ENCODE measurements around the gene AGBL4. TPM values are rescaled to one million over a fixed set of nuclear protein-coding genes. Genes with fewer than 3 reads are reported as not detected.

AGBL4 gene
- total RNA-seq, 1 donor from 2014 or later: not detected

DNA sequence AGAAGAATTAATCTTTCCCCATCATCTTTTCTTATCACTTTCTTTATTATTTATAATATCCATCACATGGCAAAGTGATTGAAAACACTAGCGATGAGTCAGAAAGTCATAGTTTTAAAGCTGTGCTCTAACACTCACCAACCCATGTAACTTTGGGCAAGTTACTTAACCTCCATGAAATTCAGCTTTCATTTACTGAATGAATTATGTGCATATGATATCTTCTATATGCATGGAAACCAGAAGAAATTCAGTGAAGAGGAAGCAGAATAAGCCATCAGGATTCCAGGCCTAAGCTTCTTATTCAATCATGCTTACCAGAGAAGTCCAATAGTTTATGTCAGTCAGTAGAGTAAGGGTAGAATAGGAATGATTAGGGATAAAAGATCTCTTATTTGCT is 300.1 kb downstream of the AGBL4 start:
- no peak for DNase-seq (ENCODE audit: extremely low read depth, low read depth, low spot score)

DNA sequence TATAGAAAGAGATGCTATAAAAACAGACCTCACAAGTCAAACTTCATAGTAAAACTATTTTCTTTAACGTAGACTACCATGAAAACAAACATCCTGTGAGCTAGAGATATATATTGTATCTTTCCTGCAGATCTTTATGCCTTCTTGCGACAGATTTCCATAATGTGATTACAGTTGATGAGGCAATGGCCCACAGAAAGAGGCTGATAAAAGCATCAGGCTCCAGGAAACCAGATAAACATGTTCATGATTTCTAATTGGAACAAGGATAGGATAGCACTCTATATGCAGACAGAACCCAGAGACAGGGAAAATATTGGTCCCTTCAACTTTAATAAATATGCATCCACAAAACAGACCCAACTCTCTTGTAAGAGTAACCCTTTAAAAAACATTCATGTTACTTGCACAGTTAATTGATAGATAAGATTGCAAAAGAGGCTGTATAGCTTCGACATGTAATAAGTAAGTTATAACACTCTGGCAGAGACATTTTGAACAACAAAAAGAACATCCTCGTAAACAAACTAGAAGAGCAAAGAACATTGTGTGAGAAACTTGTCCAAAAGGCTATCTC is 329.4 kb downstream of the AGBL4 start:
- no peak for DNase-seq (ENCODE audit: extremely low read depth, low read depth, low spot score)

DNA sequence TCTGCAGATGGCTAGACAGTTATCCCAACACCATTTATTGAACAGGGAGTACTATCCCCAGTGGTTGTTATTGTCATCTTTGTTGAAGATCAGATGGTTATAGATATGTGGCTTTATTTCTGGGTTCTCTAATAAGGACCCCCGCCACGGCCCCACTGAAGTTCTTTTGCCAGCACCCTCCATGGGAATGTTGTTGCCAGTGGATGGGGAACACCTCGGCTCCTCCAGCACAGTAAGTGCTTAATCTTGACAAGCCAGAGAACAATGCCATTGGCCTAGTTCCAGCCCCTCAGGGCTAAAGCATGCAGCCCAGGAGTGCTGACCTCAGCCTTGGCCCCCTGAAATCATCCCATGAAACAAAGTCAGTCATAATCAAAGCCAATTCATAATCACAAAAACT is 337.6 kb downstream of the AGBL4 start:
- no peak for DNase-seq (ENCODE audit: extremely low read depth, low read depth, low spot score)

DNA sequence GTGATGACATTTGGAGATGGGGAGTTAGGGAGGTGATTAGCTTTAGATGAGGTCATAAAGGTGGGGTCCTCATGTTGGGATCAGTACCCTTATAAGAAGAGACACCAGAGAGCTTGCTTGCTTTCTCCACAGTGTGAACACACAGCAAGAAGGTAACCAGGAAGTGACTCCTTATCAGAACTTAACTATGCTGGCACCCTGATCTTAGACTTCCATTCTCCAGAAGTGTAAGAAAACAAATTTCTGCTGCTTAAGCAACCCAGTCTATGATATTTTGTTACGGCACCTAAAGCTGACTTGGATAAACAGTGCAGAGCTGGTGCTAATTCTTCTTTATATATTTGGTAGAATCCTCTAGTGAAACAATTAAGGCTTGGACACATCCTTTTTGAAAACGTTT is 346.0 kb downstream of the AGBL4 start:
- no peak for DNase-seq (ENCODE audit: extremely low read depth, low read depth, low spot score)

DNA sequence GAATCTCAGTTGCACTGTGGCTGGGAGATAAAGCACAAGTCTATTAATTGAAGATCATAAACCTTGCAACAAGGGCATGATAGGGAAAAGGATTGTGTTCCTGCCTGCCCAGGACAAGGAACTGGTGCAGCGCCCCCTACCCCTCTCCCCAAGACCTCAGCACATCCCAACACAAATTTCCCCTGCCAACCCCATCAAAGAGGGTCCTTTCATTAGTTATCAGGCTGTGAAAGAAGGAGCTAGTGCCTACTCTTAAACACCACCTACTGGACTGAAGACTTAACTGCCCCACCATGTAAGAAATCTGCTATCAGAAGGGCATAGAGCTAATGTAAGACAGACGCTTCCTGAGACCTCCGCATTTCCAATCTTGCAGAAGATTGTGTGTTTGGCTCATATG is 372.6 kb downstream of the AGBL4 start:
- no peak for DNase-seq (ENCODE audit: extremely low read depth, low read depth, low spot score)

DNA sequence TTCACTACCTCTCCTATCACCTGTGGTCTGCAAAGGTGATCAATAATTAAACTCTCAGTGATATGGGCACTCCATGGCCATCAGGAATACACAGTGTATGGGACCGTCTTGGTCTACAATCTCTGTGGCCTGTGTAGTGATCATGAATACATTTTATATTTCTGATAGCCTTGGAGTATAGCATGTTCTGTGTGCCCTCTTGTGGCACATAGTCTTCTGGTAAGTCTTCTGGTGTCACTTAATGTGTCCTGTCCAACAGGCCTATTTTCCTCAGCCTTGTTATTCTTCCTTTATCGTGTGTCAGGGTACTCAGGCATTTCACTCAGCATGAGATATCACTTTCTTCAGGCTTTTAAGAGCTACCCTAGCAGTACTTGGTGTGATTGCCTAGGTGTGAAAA is 393.6 kb downstream of the AGBL4 start:
- no peak for DNase-seq (ENCODE audit: extremely low read depth, low read depth, low spot score)

DNA sequence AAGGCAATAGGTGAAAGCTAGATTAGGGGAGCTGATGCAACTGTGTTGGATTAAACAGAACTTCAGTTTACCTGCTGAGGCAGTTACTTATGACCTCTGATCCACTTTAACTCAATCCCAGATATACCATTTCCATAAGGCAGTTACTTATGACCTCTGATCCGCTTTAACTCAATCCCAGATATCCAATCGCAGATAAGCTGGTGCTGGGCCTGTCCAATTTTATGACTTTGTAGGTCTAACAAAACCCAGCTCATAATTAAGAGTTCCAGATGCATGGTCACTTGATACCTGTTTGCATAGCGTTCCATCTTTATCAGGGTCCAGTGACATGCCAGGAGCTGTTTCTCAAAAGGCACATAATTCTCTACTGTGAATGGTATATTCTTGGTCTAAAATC is 396.0 kb downstream of the AGBL4 start:
- no peak for DNase-seq (ENCODE audit: extremely low read depth, low read depth, low spot score)

DNA sequence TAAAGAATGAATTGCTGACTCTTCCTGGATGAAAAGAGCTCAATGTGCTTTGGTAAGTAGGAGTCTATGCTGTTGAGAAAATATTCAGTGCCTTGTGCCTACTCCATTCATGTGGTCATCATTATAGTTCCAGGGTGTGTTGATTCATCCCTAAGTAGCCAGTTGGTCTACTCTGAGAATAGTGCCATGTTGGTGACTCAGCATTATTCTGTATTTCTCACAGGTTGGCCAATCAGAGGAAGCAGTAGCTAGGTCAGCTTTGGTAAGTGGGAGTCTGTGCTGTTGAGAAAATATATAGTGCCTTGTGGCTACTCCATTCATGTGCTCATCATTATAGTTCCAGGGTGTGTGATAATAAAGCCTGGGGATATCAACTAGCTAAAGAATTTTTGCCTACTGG is 397.3 kb downstream of the AGBL4 start:
- DNase-seq (ENCODE audit: extremely low read depth, low read depth, low spot score): no peak

DNA sequence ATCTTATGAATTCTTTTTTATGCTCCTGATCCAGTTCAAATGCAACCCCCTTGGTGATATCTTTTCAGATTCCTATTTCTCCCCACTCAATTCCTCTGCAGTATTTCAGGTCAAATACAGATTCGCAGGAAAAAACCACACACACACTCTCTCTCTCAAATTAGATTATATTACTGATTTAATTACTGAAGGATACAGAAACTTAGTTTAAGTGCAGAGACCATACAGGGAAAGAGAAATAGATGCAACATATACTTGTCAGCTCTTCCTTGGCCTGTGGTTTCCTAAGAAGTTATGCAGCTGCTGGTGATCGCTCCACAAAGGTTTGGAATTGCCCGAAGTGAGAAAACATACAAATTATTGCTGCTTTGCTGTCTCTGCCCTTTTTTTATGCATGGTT is 400.9 kb downstream of the AGBL4 start:
- no peak for DNase-seq (ENCODE audit: extremely low read depth, low read depth, low spot score)

DNA sequence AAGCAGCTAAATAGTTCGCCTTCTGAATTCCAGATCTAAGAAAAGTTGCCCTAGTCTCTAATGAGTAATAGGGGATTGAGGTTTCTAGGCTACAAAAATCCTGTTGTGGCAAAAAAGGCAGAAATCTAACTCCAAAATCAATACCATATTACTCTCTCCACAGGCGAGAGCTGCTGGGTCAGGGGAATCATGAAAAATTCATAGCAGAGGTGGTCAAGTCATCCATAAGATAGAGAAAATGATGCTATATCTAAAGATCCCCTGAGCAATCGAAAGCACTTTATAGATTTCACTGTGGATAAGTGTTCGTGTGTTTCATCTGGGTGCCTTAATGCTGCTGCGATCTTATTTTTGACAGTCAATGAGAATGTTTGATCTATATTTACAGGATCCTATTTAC is 417.7 kb downstream of the AGBL4 start:
- DNase-seq (ENCODE audit: extremely low read depth, low read depth, low spot score): no peak

DNA sequence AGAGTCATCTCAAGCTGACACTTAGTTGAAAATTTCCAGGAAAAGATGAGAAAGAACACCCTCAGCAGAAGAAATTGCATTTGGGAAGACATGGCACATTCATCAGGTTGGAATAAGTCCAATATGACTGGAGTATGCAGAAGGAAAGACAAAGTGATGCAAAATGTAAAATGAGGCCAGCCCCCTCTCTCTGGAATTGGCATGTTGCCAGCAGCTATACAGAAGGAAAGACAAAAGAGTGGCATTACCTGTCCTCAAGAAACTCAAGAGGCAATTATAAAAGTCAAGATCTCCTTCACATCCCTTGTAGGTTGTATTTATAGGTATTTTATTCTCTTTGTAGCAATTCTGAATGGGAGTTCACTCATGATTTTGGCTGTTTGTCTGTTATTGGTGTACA is 426.3 kb downstream of the AGBL4 start:
- DNase-seq (ENCODE audit: extremely low read depth, low read depth, low spot score): no peak

DNA sequence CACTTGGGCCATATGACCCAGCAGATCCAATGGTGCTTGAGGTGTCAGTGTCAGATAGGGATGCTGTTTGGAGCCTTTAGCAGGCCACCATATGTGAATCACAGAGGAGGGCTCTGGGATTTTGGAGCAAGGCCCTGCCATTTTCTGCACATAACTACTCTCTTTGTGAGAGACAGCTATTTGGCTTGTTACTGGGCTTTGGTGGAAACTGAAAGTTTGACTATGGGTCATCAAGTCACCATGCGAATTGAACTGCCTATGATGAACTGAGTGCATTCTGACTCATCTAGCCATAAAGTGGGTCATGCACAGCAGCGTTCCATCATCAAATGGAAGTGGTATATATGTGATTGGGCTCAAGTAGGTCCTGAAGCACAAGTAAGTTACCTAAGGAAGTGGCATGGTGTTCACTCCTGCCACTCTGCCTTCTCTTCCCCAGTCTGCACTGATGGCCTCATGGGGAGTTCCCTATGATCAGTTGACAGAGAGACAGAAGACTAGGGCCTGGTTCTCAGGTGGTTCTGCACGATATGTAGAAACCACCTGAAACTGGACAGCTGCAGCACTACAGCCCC is 447.3 kb downstream of the AGBL4 start:
- no peak for DNase-seq (ENCODE audit: extremely low read depth, low read depth, low spot score)

DNA sequence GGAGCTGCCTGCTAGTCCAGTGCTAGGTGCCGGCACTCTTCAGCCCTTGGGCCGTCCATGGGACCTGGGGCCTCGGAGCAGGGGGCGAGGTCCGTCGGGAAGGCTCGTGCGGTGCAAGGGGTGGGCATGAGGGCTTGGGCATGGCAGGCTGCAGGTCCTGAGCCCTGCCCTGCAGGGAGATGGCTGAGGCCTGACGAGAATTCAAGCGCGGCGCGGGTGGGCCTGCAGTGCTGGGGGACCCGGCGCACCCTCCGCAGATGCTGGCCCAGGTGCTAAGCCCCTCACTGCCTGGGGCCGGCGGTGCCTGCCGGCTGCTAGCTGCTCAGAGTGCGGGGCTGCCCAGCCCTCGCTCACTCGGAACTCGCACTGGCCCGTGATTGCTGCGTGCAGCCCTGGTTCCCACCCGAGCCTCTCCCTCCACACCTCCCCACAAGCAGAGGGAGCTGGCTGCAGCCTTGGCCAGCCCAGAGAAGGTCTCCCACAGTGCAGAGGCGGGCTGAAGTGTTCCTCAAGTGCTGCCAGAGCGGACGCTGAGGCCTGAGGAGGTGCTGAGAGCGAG is 467.0 kb downstream of the AGBL4 start:
- DNase-seq (ENCODE audit: extremely low read depth, low read depth, low spot score): no peak

DNA sequence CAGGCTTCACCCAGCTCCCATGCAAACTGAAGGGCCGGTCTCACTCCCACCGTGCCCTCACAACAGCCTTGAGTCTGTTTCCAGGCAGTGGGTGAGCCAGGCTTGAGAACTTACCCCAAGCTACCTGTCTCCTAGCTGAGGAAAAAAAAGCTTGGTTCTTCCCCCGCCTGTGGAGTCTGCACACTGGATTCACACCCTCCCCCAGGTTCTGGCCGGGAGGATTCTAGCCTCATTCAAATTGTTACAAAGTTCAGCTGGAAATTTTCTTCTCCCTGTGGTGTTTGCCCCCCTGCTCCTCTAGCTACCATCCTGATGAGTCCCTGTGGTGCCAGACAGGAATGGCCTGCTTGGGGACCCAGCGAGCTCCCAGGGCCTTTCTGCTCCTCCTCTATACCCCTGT is 471.7 kb downstream of the AGBL4 start:
- no peak for DNase-seq (ENCODE audit: extremely low read depth, low read depth, low spot score)

DNA sequence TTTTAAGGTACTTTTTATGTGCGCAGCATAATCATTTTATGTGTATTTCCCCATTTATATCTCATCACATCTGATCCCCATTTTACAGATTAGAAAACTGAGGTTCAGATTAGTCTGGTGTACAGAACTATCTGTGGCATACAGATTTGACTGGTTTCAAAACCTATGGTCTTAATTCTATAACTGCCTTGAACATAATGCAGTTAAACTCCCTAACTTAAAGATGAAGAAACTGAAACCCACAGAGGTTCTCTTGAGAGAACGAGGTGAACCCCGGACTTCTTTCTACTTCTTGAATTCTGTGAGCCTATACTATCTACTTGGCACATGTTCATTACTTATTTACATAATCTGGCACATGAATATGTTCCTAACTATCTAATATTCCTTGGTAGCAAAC is 479.1 kb downstream of the AGBL4 start:
- DNase-seq (ENCODE audit: extremely low read depth, low read depth, low spot score): no peak

DNA sequence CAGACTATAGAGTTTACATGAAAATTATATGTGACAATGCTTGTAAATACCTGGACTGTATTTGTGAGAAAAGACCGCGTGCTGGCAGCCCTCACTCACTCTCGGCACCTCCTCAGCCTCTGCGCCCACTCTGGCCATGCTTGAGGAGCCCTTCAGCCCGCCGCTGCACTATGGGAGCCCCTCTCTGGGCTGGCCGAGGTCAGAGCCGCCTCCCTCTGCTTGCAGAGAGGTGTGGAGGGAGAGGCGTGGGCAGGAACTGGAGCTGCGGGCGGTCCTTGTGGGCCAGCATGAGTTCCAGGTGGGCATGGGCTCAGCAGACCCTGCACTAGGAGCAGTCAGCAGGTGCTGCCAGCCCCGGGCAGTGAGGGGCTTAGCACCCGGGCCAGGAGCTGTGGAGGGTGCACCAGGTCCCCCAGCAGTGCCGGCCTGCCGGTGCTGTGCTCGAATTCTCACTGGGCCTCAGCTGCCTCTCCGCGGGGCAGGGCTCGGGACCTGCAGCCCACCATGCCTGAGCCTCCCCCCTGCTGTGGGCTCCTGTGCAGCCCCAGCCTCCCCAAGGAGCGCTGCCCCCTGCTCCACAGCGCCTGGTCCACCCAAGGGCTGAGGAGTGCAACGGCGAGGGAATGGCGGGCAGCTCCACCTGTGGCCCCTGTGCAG is 482.5 kb downstream of the AGBL4 start:
- DNase-seq (ENCODE audit: extremely low read depth, low read depth, low spot score): no peak

DNA sequence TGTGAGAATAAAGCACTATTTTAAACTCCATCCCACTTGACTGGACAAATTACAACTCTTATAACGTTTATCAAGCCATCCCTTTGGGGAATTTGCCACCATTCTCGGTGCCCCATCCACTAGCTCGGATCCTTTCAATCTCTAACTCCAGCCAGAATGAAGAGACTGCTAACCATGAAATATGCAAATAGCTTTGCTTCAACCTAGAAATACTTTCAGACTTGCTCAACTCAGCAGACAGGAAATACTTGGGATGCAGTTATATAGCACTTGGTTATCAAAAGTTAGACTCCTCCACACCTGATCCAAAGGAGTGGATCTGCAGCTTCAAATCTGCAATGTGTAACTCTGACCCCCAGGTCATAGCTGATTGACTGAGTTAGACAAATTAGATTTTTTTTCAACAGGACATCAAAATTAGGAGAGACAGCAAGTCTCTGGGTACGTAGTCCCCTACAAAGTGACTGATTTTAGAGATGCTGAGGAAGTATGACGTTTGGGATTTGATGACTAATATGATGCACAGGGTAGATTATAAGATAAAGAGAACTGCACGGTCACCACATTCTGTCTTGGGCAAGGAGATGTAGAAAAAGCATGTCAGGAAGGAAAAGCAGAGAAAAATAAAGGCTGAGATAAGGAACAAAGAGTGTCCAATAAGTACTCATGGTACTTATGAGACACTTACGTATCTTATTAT is 496.0 kb downstream of the AGBL4 start:
- DNase-seq (ENCODE audit: extremely low read depth, low read depth, low spot score): no peak

DNA sequence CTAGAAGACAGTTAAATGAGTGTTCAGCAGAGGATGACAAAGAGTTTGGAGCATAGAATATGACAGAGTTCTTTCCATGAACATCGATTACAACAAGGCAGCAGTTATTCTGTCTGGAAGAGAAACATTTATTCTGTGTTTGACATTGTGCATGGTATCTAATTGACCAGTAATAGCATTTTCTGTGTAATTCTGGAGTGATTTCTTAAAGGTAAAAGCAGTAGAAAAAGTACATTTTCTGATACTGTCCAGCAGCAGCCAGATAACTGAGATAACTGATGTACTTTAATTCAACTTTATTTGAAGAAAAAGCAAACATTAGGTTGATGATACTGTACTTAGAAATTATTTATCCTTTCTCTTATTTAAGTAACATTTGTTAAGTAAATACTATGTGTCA is 497.1 kb downstream of the AGBL4 start:
- DNase-seq (ENCODE audit: extremely low read depth, low read depth, low spot score): no peak

DNA sequence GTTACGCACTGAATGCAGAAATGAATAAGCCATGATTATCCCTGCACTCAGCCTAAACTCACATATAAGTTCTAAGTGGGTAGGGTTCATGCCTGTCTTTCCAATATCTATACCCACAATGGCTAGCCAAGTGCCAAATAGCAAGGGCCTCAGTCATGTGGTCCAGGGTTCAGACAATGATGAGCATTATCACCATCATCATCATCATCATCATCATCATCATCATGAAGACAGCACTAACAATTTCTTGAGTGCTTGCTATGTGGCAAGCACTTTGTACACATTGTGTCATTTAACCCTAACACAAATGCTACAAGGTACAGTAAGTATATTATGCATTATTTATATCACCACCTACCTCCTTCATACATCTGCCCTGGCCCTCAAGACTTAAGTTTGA is 500.0 kb downstream of the AGBL4 start:
- DNase-seq (ENCODE audit: extremely low read depth, low read depth, low spot score): no peak

DNA sequence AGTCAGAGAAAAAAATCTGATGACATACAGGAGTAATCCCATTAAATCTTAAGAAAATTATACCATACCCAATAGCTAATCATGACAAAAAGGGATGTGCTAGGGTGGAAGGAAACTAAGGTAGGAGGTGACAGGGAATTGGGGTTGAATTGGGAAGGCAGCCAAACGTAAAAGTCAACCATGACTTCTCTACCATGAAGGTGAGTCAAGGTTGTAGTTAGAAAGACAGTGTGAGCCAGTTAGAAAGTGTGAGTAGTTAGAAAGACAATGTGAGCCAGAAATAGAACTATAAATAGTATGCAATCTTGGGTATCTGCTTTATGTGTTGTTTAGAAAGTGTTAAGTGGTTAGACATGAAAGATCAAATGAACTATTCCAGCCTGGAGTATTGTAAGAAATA is 556.8 kb downstream of the AGBL4 start:
- no peak for DNase-seq (ENCODE audit: extremely low read depth, low read depth, low spot score)

DNA sequence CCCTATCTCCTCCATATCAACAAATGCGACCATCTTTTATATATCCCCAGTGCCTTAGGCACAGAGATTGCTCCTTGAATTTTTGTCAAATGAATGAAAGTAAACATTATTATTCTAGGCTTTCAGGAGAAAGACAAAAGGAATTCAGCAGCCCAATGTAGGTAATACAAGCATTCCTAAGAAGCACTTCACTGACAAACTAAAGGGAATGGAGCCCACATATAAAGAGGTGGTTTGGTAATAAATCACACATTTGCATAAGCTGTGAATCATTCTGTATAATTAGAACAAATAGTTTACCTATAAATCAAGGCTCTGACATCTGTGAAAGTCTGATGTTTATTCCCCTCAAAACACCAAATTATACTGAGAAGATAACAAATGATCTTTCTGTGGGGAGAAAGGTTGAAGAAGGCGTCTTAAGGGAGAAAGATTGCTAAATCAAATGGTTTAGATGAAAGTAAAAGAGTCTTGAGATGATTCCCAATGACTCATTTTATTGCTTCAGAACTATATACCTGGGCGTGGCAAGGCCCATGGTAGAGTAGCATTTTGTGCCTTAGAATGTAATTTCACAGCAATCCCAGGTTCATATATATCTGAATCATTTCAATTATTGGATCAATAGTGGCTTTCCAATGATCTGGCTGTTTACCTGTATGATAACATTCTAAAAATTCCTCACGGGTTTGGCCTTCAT is 558.1 kb downstream of the AGBL4 start:
- no peak for DNase-seq (ENCODE audit: extremely low read depth, low read depth, low spot score)
